Astrocyte (in vitro differentiated cells and primary cell): ENCODE data around the gene INO80B. TPM values are rescaled to one million over a fixed set of nuclear protein-coding genes. Genes with fewer than 3 reads are reported as not detected.

Source experiments
- DNase-seq: peaks from one replicate; pipeline ENCODE4 v3.0.0-alpha.2; 2010; ENCODE audit warnings: low read depth
- FAIRE-seq: peaks from 2 replicates; lab custom pipeline; 2011; peaks lifted over from hg19 to GRCh38; lab: Jason Lieb, UNC
- H2AFZ ChIP-seq: 2 replicates; pipeline ENCODE4 v1.6.0; 2012; ENCODE audit warnings: low read depth, low read length, inconsistent platforms
- H3K27ac ChIP-seq: 2 replicates; pipeline ENCODE4 v1.5.1; 2011; ENCODE audit warnings: low read depth, low read length, inconsistent platforms
- H3K27me3 ChIP-seq: 2 replicates; pipeline ENCODE4 v1.6.0; 2011; ENCODE audit warnings: low read length, inconsistent platforms; ENCODE audit not compliant: insufficient read depth
- H3K36me3 ChIP-seq: 2 replicates; pipeline ENCODE4 v1.5.1; 2011; ENCODE audit warnings: low read length, inconsistent platforms; ENCODE audit not compliant: insufficient read depth
- H3K4me1 ChIP-seq: 2 replicates; pipeline ENCODE4 v1.5.1; 2011; ENCODE audit warnings: low read length, inconsistent platforms; ENCODE audit not compliant: insufficient read depth
- H3K4me2 ChIP-seq: 2 replicates; pipeline ENCODE4 v1.6.0; 2012; ENCODE audit warnings: low read length, inconsistent platforms
- H3K4me3 ChIP-seq: 2 replicates; pipeline ENCODE4 v1.5.1; 2011; ENCODE audit warnings: low read depth, mild to moderate bottlenecking, low read length, inconsistent platforms; ENCODE audit not compliant: insufficient read depth
- H3K79me2 ChIP-seq: 2 replicates; pipeline ENCODE4 v1.6.0; 2012; ENCODE audit warnings: mild to moderate bottlenecking, low read length, inconsistent platforms; ENCODE audit not compliant: insufficient read depth
- H3K9ac ChIP-seq: 2 replicates; pipeline ENCODE4 v1.6.0; 2012; ENCODE audit warnings: mild to moderate bottlenecking, low read length, inconsistent platforms
- H3K9me3 ChIP-seq: 2 replicates; pipeline ENCODE4 v1.5.1; 2012; ENCODE audit warnings: low read depth, mild to moderate bottlenecking, low read length, inconsistent platforms; ENCODE audit not compliant: insufficient read depth
- H4K20me1 ChIP-seq: 2 replicates; pipeline ENCODE4 v1.6.0; 2012; ENCODE audit warnings: low read length, inconsistent platforms; ENCODE audit not compliant: insufficient read depth
- H3K27ac Mint-ChIP-seq: one replicate; pipeline ENCODE4 v1.8.0; 2021; ENCODE audit warnings: mild to moderate bottlenecking, mixed read lengths; ENCODE audit not compliant: unreplicated experiment
- H3K27me3 Mint-ChIP-seq: one replicate; pipeline ENCODE4 v1.8.0; 2021; ENCODE audit warnings: low read depth, mixed read lengths; ENCODE audit not compliant: unreplicated experiment
- H3K36me3 Mint-ChIP-seq: one replicate; pipeline ENCODE4 v1.8.0; 2021; ENCODE audit warnings: low read depth, mixed read lengths; ENCODE audit not compliant: unreplicated experiment
- H3K4me1 Mint-ChIP-seq: one replicate; pipeline ENCODE4 v1.8.0; 2021; ENCODE audit warnings: low read depth, mixed read lengths; ENCODE audit not compliant: unreplicated experiment
- H3K4me3 Mint-ChIP-seq: one replicate; pipeline ENCODE4 v1.8.0; 2021; ENCODE audit warnings: mild to moderate bottlenecking, moderate library complexity, mixed read lengths; ENCODE audit not compliant: unreplicated experiment
- H3K9me3 Mint-ChIP-seq: one replicate; pipeline ENCODE4 v1.8.0; 2021; ENCODE audit warnings: mild to moderate bottlenecking, mixed read lengths; ENCODE audit not compliant: unreplicated experiment
- CTCF ChIP-seq: IDR thresholded peaks from 2 replicates; pipeline ENCODE4 v1.5.1; 2011; ENCODE audit warnings: low read depth, mild to moderate bottlenecking, inconsistent platforms, low read length, moderate library complexity; ENCODE audit not compliant: insufficient read depth
- EZH2 ChIP-seq: IDR thresholded peaks from 2 replicates; pipeline ENCODE4 v1.6.1; 2012; ENCODE audit warnings: mild to moderate bottlenecking, low read length, inconsistent platforms; ENCODE audit not compliant: insufficient read depth
- total RNA-seq: library from RNA; stranded (reverse); gene quantifications from 2 replicates; pipeline ENCODE4 v1.2.1, GENCODE V29; 2021

Gene INO80B
- total RNA-seq, 1 donor from 2014 or later: 19.2 TPM

DNA sequence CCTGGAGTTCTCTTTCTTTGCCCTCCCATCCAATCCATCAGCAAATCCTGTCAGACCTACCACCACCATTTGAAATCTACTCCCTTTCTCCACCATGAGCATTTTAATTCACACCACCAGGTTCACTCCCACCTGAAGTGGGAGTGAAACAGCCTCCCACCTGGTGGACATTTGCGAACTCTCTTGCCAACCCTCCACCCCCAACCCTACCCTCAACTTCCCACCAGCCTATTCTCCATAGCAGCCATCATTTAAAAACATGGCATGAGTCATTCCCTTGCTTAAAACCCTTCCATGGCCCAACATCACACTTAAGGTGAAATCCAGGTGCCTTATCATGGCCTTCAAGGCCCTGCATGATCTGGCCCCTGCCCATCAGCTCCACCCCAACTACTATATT is 16.6 kb upstream of the INO80B start:
- H3K4me1 ChIP-seq: peaks cover 39% of the 10 kb centered on the region
- H3K4me1 Mint-ChIP-seq: peaks cover 24% of the 10 kb centered on the region
- H3K79me2 ChIP-seq: peaks cover 30% of the 10 kb centered on the region
- no peak overlapping the region for H3K4me3 ChIP-seq
- peak overlapping the region; percentile 29 for H3K4me2 ChIP-seq
- H3K9me3 ChIP-seq: no peaks in the 10 kb centered on the region
- peaks cover 10% of the 10 kb centered on the region for H3K27me3 ChIP-seq
- no peak overlapping the region for H3K9ac ChIP-seq
- no peak overlapping the region for H3K27ac ChIP-seq
- FAIRE-seq (no peak), DNase-seq (no peak)
- H3K4me3 Mint-ChIP-seq: peak overlapping the region; percentile 90
- H3K9me3 Mint-ChIP-seq: no peaks in the 10 kb centered on the region
- H3K36me3 ChIP-seq: no peaks in the 10 kb centered on the region
- no peak overlapping the region for H2AFZ ChIP-seq
- TF ChIP-seq CTCF (no peak), EZH2 (no peak)
- peaks cover 1% of the 10 kb centered on the region for H3K27me3 Mint-ChIP-seq
- H4K20me1 ChIP-seq: peaks cover 38% of the 10 kb centered on the region
- peaks cover 6% of the 10 kb centered on the region for H3K36me3 Mint-ChIP-seq
- H3K27ac Mint-ChIP-seq: peak overlapping the region; percentile 41

DNA sequence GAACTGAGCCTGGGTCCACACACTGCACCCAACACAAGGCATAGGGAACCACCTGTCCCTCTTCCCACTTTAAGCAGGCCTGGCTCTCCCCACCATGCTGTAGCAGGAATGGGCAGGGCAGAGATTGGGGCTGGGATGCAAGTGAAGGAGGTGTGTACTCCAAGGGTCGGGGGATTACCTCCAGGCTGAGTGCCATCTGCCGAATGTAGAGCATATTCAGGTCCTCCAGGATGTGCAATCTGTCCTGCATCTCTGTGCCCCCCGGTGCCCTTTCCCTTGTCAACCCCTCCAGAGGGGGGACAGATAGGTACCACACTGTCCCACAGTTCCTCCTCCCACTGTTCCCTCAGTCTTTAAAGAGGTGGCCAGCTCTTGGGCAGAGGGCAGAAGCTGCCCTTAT is 15.5 kb upstream of the INO80B start:
- Mint-ChIP-seq H3K4me3 (peak overlapping the region; percentile 90), H3K27me3 (peaks cover 1% of the 10 kb centered on the region), H3K36me3 (peaks cover 6% of the 10 kb centered on the region), H3K27ac (peak overlapping the region; percentile 88), H3K9me3 (no peaks in the 10 kb centered on the region), H3K4me1 (peaks cover 25% of the 10 kb centered on the region)
- Histone ChIP-seq H3K4me1 (peaks cover 46% of the 10 kb centered on the region), H3K9me3 (no peaks in the 10 kb centered on the region), H3K9ac (peak overlapping the region; percentile 81), H3K4me3 (peak overlapping the region; percentile 75), H3K79me2 (peaks cover 30% of the 10 kb centered on the region), H3K27ac (no peak overlapping the region), H3K4me2 (peak overlapping the region; percentile 96), H2AFZ (peak overlapping the region; percentile 80), H3K27me3 (peaks cover 10% of the 10 kb centered on the region), H4K20me1 (peaks cover 38% of the 10 kb centered on the region), H3K36me3 (no peaks in the 10 kb centered on the region)
- no peak for FAIRE-seq
- DNase-seq: no peak
- TF ChIP-seq EZH2 (no peak), CTCF (no peak)

DNA sequence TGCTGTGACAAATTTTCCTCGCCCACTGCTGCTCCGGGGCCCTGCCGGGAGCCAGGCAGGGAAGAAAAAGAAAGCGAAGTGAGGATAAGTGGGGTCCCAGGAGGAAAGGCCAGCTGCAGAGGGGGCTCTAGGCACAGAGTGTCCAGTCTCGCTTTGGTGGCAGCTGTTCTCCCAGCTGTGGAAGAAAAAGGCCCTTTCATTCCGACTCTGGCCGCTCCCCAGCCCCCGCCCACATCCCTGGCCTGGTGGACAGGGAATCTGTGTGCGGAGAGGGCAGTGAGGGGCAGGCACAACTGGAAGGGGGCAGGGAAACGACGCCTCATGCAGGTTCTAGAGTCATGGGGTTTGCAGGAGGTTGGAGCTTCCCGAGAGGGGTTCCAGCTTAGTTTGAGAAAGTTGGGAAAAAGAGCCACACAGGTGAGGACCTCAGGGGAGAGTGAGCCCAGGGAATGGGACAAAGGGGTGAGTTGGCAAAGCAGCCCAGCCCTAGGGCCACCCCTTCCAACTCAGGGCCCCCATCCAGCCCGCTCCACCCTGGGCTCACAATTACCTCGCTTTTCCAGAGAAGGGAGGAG is 15.0 kb upstream of the INO80B start:
- Histone ChIP-seq H3K4me2 (peak overlapping the region; percentile 96), H4K20me1 (peaks cover 36% of the 10 kb centered on the region), H3K36me3 (no peaks in the 10 kb centered on the region), H3K27ac (peak overlapping the region; percentile 27), H3K4me3 (peak overlapping the region; percentile 75), H3K79me2 (peaks cover 30% of the 10 kb centered on the region), H2AFZ (peak overlapping the region; percentile 80), H3K9me3 (no peaks in the 10 kb centered on the region), H3K27me3 (peaks cover 10% of the 10 kb centered on the region), H3K9ac (peak overlapping the region; percentile 81), H3K4me1 (peaks cover 50% of the 10 kb centered on the region)
- H3K27ac Mint-ChIP-seq: peak overlapping the region; percentile 88
- H3K27me3 Mint-ChIP-seq: peaks cover 1% of the 10 kb centered on the region
- H3K9me3 Mint-ChIP-seq: no peaks in the 10 kb centered on the region
- DNase-seq (no peak), FAIRE-seq (no peak)
- peaks cover 30% of the 10 kb centered on the region for H3K4me1 Mint-ChIP-seq
- TF ChIP-seq CTCF: no peak
- no peak for TF ChIP-seq EZH2
- peak overlapping the region; percentile 90 for H3K4me3 Mint-ChIP-seq
- peaks cover 6% of the 10 kb centered on the region for H3K36me3 Mint-ChIP-seq
